ENCODE measurements around the gene TUSC2.

Gene TUSC2

GRCh38 chr3:50278123-50278879 lies 49.7 kb downstream of the TUSC2 start:
- Histone ChIP-seq H3K4me3 (ENCODE audit: low read depth, low read length) (no peak overlapping the region), H3K18ac (ENCODE audit: low read length) (no peak overlapping the region), H4K12ac (ENCODE audit: low read depth, low read length) (no peak overlapping the region), H3K4ac (ENCODE audit: low read depth, low read length) (no peak overlapping the region), H3K4me1 (ENCODE audit: control insufficient read depth in 1 of 2, insufficient read depth in 2 of 2, low read length in 2 of 2) (peaks cover 0 to 3% of the 10 kb centered on the region in 2 experiments), H3K79me1 (ENCODE audit: low read length) (peaks cover under 1% of the 10 kb centered on the region), H3K4me2 (ENCODE audit: low read length) (no peak overlapping the region), H2BK120ac (ENCODE audit: insufficient read depth, low read length, poor library complexity) (no peak overlapping the region), H3K14ac (ENCODE audit: low read length) (no peak overlapping the region), H3K27me3 (ENCODE audit: insufficient read depth, low read length) (peaks cover 11% of the 10 kb centered on the region), H4K8ac (ENCODE audit: low read depth, low read length) (no peak overlapping the region), H4K91ac (ENCODE audit: low read depth, low read length) (no peak overlapping the region), H3K79me2 (ENCODE audit: control insufficient read depth, insufficient read depth, low read length, poor library complexity) (no peaks in the 10 kb centered on the region), H3K36me3 (ENCODE audit: control insufficient read depth in 1 of 2, insufficient read depth in 2 of 2, low read length in 2 of 2) (no peaks in the 10 kb centered on the region), H3K23ac (ENCODE audit: low read length) (no peak overlapping the region), H3K9ac (ENCODE audit: low read length) (no peak overlapping the region), H2AK5ac (ENCODE audit: low read length) (no peak overlapping the region), H2BK5ac (ENCODE audit: low read depth, low read length, poor library complexity) (no peak overlapping the region), H2BK12ac (ENCODE audit: low read length) (no peak overlapping the region), H2AFZ (ENCODE audit: insufficient read depth, low read length, poor library complexity) (no peak overlapping the region), H3K27ac (ENCODE audit: low read depth, low read length) (no peak overlapping the region), H3K9me3 (ENCODE audit: insufficient read depth, low read depth, low read length) (peaks cover 10% of the 10 kb centered on the region)
- no peak for DNase-seq
- no CpG with 5 or more reads among the region's 4 CpGs for WGBS (ENCODE audit: extremely low coverage, insufficient coverage, insufficient read length)

- H2BK120ac ChIP-seq (ENCODE audit: insufficient read depth, low read length, poor library complexity): no peak overlapping the region
Observed at GRCh38 chr3:50276762-50277101, 51.3 kb downstream of the TUSC2 start.

GRCh38 chr3:50275996-50276761 lies 51.8 kb downstream of the TUSC2 start:
- Histone ChIP-seq H3K9me3 (ENCODE audit: insufficient read depth, low read depth, low read length) (peaks cover 10% of the 10 kb centered on the region), H2BK120ac (ENCODE audit: insufficient read depth, low read length, poor library complexity) (no peak overlapping the region), H4K12ac (ENCODE audit: low read depth, low read length) (no peak overlapping the region), H3K27ac (ENCODE audit: low read depth, low read length) (no peak overlapping the region), H3K9ac (ENCODE audit: low read length) (no peak overlapping the region), H3K4ac (ENCODE audit: low read depth, low read length) (no peak overlapping the region), H2AK5ac (ENCODE audit: low read length) (no peak overlapping the region), H2BK12ac (ENCODE audit: low read length) (no peak overlapping the region), H3K23ac (ENCODE audit: low read length) (no peak overlapping the region), H2AFZ (ENCODE audit: insufficient read depth, low read length, poor library complexity) (no peak overlapping the region), H3K36me3 (ENCODE audit: control insufficient read depth in 1 of 2, insufficient read depth in 2 of 2, low read length in 2 of 2) (no peaks in the 10 kb centered on the region), H3K4me1 (ENCODE audit: control insufficient read depth in 1 of 2, insufficient read depth in 2 of 2, low read length in 2 of 2) (peaks cover 12 to 13% of the 10 kb centered on the region in 2 experiments), H3K18ac (ENCODE audit: low read length) (no peak overlapping the region), H4K8ac (ENCODE audit: low read depth, low read length) (no peak overlapping the region), H3K79me2 (ENCODE audit: control insufficient read depth, insufficient read depth, low read length, poor library complexity) (no peaks in the 10 kb centered on the region), H3K27me3 (ENCODE audit: insufficient read depth, low read length) (peaks cover 11% of the 10 kb centered on the region), H3K79me1 (ENCODE audit: low read length) (peaks cover 4% of the 10 kb centered on the region), H3K4me2 (ENCODE audit: low read length) (no peak overlapping the region), H3K14ac (ENCODE audit: low read length) (no peak overlapping the region), H4K91ac (ENCODE audit: low read depth, low read length) (no peak overlapping the region), H3K4me3 (ENCODE audit: low read depth, low read length) (no peak overlapping the region), H2BK5ac (ENCODE audit: low read depth, low read length, poor library complexity) (no peak overlapping the region)
- no peak for DNase-seq
- WGBS (ENCODE audit: extremely low coverage, insufficient coverage, insufficient read length): no CpG with 5 or more reads among the region's 79 CpGs

More at GRCh38 chr3:50276762-50277101, 51.3 kb downstream of the TUSC2 start:
- Histone ChIP-seq H3K4ac (ENCODE audit: low read depth, low read length) (no peak overlapping the region), H3K79me1 (ENCODE audit: low read length) (peaks cover 4% of the 10 kb centered on the region), H3K4me2 (ENCODE audit: low read length) (no peak overlapping the region), H3K9ac (ENCODE audit: low read length) (no peak overlapping the region), H4K12ac (ENCODE audit: low read depth, low read length) (no peak overlapping the region), H3K9me3 (ENCODE audit: insufficient read depth, low read depth, low read length) (peaks cover 10% of the 10 kb centered on the region), H3K4me3 (ENCODE audit: low read depth, low read length) (no peak overlapping the region), H2AK5ac (ENCODE audit: low read length) (no peak overlapping the region), H4K8ac (ENCODE audit: low read depth, low read length) (no peak overlapping the region), H3K18ac (ENCODE audit: low read length) (no peak overlapping the region), H2AFZ (ENCODE audit: insufficient read depth, low read length, poor library complexity) (no peak overlapping the region), H3K36me3 (ENCODE audit: control insufficient read depth in 1 of 2, insufficient read depth in 2 of 2, low read length in 2 of 2) (no peaks in the 10 kb centered on the region), H3K79me2 (ENCODE audit: control insufficient read depth, insufficient read depth, low read length, poor library complexity) (no peaks in the 10 kb centered on the region), H4K91ac (ENCODE audit: low read depth, low read length) (no peak overlapping the region), H2BK5ac (ENCODE audit: low read depth, low read length, poor library complexity) (no peak overlapping the region), H2BK12ac (ENCODE audit: low read length) (no peak overlapping the region), H3K27me3 (ENCODE audit: insufficient read depth, low read length) (peaks cover 11% of the 10 kb centered on the region), H3K14ac (ENCODE audit: low read length) (no peak overlapping the region), H3K23ac (ENCODE audit: low read length) (no peak overlapping the region), H3K4me1 (ENCODE audit: control insufficient read depth in 1 of 2, insufficient read depth in 2 of 2, low read length in 2 of 2) (peaks cover 6 to 8% of the 10 kb centered on the region in 2 experiments), H3K27ac (ENCODE audit: low read depth, low read length) (no peak overlapping the region)
- DNase-seq: no peak
- WGBS (ENCODE audit: extremely low coverage, insufficient coverage, insufficient read length): no CpG with 5 or more reads among the region's 17 CpGs

GRCh38 chr3:50275141-50275995 lies 52.7 kb downstream of the TUSC2 start:
- Histone ChIP-seq H4K12ac (ENCODE audit: low read depth, low read length) (no peak overlapping the region), H3K4me2 (ENCODE audit: low read length) (peak overlapping the region; percentile 2), H4K91ac (ENCODE audit: low read depth, low read length) (no peak overlapping the region), H2AFZ (ENCODE audit: insufficient read depth, low read length, poor library complexity) (no peak overlapping the region), H3K23ac (ENCODE audit: low read length) (no peak overlapping the region), H3K18ac (ENCODE audit: low read length) (no peak overlapping the region), H3K79me1 (ENCODE audit: low read length) (peaks cover 4% of the 10 kb centered on the region), H2AK5ac (ENCODE audit: low read length) (no peak overlapping the region), H2BK12ac (ENCODE audit: low read length) (no peak overlapping the region), H3K9me3 (ENCODE audit: insufficient read depth, low read depth, low read length) (peaks cover 10% of the 10 kb centered on the region), H3K4me3 (ENCODE audit: low read depth, low read length) (no peak overlapping the region), H3K27me3 (ENCODE audit: insufficient read depth, low read length) (peaks cover 11% of the 10 kb centered on the region), H3K4me1 (ENCODE audit: control insufficient read depth in 1 of 2, insufficient read depth in 2 of 2, low read length in 2 of 2) (peaks cover 17 to 18% of the 10 kb centered on the region in 2 experiments), H3K79me2 (ENCODE audit: control insufficient read depth, insufficient read depth, low read length, poor library complexity) (no peaks in the 10 kb centered on the region), H3K27ac (ENCODE audit: low read depth, low read length) (no peak overlapping the region), H2BK5ac (ENCODE audit: low read depth, low read length, poor library complexity) (no peak overlapping the region), H3K4ac (ENCODE audit: low read depth, low read length) (no peak overlapping the region), H3K36me3 (ENCODE audit: control insufficient read depth in 1 of 2, insufficient read depth in 2 of 2, low read length in 2 of 2) (no peaks in the 10 kb centered on the region), H3K14ac (ENCODE audit: low read length) (no peak overlapping the region), H4K8ac (ENCODE audit: low read depth, low read length) (no peak overlapping the region), H3K9ac (ENCODE audit: low read length) (no peak overlapping the region), H2BK120ac (ENCODE audit: insufficient read depth, low read length, poor library complexity) (no peak overlapping the region)
- no peak for DNase-seq
- WGBS (ENCODE audit: extremely low coverage, insufficient coverage, insufficient read length): no CpG with 5 or more reads among the region's 65 CpGs
